ENCODE results near the gene NFIB.

NFIB gene

GRCh38 chr9:14209399-14210345 lies 104.3 kb downstream of the NFIB start:
- DNase-seq, result no peak

GRCh38 chr9:14207352-14207995 lies 106.5 kb downstream of the NFIB start:
- no peak for DNase-seq

GRCh38 chr9:14205463-14205862 lies 108.5 kb downstream of the NFIB start:
- DNase-seq, result no peak

- no peak for DNase-seq
These were observed 110.4 kb downstream of the NFIB start for GRCh38 chr9:14203356-14204056.

GRCh38 chr9:14198841-14199455 lies 115.0 kb downstream of the NFIB start:
- DNase-seq, result no peak

GRCh38 chr9:14198047-14198840 lies 115.7 kb downstream of the NFIB start:
- no peak for DNase-seq

- DNase-seq, result no peak
These were observed 116.5 kb downstream of the NFIB start for GRCh38 chr9:14197325-14197858.

GRCh38 chr9:14193328-14193990 lies 120.5 kb downstream of the NFIB start:
- DNase-seq, result no peak

GRCh38 chr9:14192556-14192955 lies 121.4 kb downstream of the NFIB start:
- DNase-seq, result no peak

GRCh38 chr9:14191512-14191911 lies 122.4 kb downstream of the NFIB start:
- DNase-seq, result no peak

GRCh38 chr9:14190240-14190639 lies 123.7 kb downstream of the NFIB start:
- no peak for DNase-seq

GRCh38 chr9:14189578-14189977 lies 124.4 kb downstream of the NFIB start:
- no peak for DNase-seq

- DNase-seq, result no peak
These were observed 124.8 kb downstream of the NFIB start for GRCh38 chr9:14189146-14189545.

GRCh38 chr9:14188538-14188937 lies 125.4 kb downstream of the NFIB start:
- no peak for DNase-seq

- no peak for DNase-seq
These were observed 125.9 kb downstream of the NFIB start for GRCh38 chr9:14188011-14188410.

- DNase-seq, result no peak
These were observed 127.8 kb downstream of the NFIB start for GRCh38 chr9:14186096-14186495.

GRCh38 chr9:14185016-14185415 lies 128.9 kb downstream of the NFIB start:
- DNase-seq, result no peak

- no peak for DNase-seq
These were observed 130.9 kb downstream of the NFIB start for GRCh38 chr9:14183001-14183400.

GRCh38 chr9:14180960-14181537 lies 132.9 kb downstream of the NFIB start:
- no peak for DNase-seq

GRCh38 chr9:14180093-14180959 lies 133.6 kb downstream of the NFIB start:
- DNase-seq, result no peak
